Measurements from ENCODE around the gene TMEM219.
"Not testable (repeated sequence)": the region's sequence is repeated elsewhere in the genome, so short reads cannot be mapped to it uniquely, and the experiment has no call there.

TMEM219 gene

GRCh38 chr16:29961479-29962343 is at the start of gene TMEM219:
Gene TMEM219 (plus strand): TSS chr16:29962079. CDS start chr16:29963144, 1,065 bp downstream.
- DNase-seq, result peak; percentile 75

- DNase-seq, result no peak
Observed at GRCh38 chr16:29912087-29912486, 49.8 kb upstream of the TMEM219 start.

GRCh38 chr16:29913514-29913913 is 48.4 kb upstream of the TMEM219 start:
- DNase-seq, result no peak

DNA sequence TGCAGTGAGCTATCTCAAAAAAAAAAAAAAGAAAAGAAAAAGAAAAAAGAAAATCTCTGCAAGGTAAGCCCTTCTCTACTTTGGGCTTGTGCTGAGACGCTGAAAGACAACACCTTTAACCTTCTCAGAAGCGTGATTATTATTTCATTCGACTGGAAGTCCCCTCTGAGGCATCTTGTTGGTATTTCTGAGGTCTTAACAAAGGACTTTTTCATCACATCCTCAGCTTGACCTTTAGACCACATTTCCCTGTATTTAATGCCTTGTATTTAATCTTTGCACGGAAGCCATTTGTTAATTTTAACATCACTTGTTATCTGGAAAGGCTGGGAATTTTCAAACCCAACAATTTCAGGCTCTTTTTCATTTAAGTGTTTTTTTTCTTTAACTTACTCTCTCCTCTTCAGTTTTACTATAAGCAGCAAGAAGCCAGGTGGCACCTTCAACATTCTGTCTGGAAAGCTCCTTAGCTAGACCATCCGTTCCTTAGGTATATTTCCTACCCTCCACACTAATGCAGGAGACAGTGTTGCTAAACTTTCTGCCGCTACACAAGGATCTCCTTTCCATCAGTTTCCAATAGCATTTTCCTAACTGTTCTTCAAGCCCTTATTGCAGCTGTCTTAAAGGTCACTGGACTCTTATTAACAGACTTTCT is 46.2 kb upstream of the TMEM219 start:
- no peak for DNase-seq

- DNase-seq, result no peak
Observed at GRCh38 chr16:29916979-29917378, 44.9 kb upstream of the TMEM219 start.

DNA sequence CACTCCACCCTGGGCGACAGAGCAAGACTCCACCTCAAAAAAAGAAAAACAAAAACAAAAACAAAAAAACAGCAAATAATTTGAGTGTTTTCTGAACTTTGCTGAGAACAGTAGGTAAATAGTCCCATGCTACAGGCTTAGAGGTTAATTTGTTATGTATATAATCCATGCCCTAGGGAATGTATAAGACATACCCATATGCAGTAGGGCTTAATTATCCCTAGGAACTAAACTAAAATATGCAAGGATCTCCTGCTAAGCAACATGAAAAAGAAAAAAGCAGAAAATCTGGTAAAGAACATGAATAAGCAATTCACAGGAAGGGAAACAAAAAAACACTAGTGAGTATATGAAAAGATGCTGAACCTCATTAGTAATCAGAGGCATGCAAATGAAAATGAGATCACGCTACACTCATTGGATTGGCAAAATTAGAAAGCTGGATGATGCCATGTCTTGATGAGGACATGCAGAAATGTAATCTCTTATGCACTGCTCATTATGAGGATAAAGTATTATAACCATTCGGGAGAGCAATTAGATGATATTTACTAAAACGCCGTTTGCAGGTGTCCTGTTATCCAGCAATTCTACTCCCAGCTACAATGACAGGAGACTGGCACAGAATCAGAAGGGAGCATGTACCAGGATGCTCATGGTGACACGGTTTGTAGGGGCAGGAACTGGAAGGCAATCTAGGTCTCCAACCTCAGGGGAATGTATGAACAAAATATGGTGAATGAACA is 41.4 kb upstream of the TMEM219 start:
- no peak for DNase-seq

DNA sequence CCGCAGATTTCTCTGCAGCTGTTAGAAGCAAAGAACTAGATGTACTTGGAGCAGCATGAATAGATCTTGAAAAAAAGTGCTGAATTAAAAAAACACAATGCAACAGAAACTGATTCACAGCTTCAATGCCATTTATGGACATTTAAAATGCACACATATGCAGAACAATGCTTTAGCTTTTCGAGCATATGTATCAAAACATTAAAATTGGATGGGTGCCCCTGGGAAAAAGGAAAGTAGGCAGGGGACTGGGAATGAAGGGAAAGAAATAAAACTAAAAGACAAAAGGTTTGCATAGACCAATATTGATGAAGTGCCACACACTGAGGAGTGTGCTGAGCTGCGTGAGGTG is 40.9 kb upstream of the TMEM219 start:
- DNase-seq, result no peak

- DNase-seq, result no peak
Observed at GRCh38 chr16:29922326-29922725, 39.6 kb upstream of the TMEM219 start.

GRCh38 chr16:29922986-29923501 is 38.8 kb upstream of the TMEM219 start:
- DNase-seq, result no peak

DNA sequence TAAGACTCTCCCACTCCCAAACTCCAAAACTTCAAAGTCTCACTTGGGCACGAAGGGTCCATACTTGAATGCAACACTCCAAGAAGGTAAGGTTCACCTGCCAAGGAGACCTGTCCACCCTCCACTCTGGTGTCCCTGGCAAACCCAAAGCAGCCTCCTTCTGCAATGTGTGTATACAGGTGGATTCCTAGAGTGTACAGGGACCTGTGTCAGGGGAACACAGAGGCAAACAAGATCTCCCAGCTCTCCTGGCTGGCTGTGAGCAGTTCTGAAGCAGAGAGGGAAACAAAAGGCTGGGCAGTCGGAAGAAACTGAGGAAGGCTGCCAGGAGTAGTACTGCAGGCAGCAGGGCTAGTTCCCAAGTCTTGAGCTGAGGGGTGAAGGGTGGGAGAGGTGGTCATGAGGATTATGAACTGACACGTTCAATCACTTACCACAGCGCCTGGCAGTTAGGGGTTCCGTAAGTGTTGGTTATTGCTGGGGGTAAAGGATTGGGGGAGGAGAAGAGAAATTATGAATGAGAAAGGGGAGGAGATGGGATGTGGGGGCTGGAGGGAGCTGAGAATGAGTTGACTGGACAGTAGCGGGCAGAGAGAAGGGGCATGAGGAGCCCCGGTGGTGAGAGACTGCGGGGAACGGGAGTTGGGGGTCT is 36.6 kb upstream of the TMEM219 start:
- no peak for DNase-seq

DNA sequence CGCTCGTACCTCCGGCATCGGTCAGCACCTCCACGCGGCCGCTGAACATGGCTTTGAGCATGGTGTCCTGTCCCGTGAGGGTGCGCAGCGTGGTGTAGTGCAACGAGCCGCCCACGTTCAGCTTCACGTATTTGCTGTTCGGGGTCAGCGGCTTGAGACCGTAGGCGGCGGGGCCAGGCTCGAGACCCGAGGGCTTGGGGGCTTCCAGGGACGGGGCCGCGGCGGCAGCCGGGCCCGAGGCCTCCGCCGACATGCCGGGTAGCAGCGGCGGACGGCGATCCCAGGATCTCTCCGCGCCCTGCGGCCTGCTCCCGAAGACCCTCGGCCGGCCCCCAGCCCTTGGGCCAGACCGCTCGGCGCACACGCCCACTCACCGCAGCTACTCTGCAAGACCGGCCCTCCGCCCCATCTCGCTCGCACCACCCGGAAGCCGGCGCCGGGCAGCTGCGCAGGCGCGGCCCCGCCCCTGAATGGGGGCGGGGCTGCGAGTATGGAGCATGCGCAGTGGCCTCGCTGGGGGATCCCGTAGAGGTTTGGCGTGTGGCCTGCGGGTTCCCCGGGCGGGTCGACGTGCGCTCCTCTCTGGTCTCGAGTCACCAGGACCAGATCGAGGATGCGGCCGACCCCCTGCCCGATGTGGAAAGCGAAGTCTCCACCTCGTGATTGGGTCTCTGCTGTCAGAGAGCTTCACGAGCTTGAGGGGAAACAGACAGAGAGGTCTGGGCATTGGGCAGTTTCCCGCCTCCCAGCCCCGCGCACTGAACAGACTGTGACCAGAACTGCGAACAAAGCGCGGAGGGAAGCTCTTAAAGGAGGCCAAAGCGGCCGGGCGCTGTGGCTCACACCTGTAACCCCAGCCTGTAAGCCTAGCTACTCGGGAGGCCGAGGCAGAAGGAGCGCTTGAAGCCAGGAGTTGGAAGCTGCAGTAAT is 35.8 kb upstream of the TMEM219 start, which contains the start of gene KCTD13:
KCTD13 (minus strand) TSS at position 446 of the 930 bp plus-strand sequence; CDS start at position 253, 193 bp downstream.
- DNase-seq, result peak; percentile 73

GRCh38 chr16:29926711-29927052 is 35.2 kb upstream of the TMEM219 start:
- DNase-seq, result no peak

DNA sequence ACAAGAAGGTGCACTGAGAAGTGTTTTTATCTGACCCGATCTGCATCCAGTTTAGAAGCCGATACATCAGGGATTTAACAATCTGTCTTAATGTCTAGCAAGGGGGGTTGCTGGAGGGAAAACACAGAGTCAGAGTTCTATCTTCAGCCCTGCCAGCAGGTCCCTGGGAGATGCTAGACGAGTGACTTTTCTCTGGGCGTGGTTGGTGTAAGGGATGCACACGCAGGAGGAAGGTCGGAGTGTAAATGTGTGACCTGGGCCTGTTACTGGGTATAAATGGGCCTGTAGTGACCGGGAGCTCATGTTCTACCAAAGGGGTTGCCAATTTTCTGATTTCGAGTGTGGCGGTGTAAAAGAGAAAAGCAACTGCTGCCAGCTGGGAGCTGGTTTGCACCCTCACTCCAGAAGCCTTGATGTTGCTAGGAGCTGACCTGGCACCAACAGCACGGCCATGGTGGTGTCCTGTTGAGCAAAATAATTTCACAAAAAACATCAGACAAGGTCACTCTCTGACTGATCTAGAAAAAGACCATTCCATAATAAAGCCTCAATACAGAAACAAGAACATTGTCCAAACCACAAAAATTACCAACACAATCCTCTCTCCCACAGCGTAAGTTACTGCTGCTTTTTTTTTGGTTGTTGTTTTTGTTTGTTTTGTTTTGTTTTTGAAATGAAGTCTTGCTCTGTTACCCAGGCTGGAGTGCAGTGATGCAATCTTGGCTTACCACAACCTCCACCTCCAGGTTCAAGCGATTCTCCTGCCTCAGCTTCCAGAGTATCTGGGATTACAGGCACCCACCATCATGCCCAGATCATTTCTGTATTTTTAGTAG is 34.6 kb upstream of the TMEM219 start:
- DNase-seq, result no peak

GRCh38 chr16:29931750-29932149 is 30.1 kb upstream of the TMEM219 start:
- DNase-seq, result not testable (repeated sequence)

DNA sequence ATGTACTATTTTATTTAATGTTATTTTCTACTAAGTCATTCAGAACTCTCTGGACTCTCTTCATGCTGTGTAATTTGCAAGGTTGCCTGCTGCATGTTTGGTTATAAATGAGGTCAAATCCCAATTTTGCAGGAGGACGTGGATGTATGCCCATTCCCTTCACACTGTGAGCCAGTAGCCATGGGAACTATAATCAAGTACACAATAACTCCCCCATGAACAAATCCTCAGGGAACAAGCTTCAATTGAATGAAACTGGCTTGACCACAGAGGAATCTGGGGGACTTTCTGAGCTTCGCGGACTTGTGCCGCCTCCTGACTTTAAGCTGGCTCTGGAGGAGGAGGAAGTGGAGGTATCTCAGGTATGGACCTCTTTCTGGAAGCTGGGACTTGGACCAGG is 21.2 kb upstream of the TMEM219 start:
- no peak for DNase-seq

DNA sequence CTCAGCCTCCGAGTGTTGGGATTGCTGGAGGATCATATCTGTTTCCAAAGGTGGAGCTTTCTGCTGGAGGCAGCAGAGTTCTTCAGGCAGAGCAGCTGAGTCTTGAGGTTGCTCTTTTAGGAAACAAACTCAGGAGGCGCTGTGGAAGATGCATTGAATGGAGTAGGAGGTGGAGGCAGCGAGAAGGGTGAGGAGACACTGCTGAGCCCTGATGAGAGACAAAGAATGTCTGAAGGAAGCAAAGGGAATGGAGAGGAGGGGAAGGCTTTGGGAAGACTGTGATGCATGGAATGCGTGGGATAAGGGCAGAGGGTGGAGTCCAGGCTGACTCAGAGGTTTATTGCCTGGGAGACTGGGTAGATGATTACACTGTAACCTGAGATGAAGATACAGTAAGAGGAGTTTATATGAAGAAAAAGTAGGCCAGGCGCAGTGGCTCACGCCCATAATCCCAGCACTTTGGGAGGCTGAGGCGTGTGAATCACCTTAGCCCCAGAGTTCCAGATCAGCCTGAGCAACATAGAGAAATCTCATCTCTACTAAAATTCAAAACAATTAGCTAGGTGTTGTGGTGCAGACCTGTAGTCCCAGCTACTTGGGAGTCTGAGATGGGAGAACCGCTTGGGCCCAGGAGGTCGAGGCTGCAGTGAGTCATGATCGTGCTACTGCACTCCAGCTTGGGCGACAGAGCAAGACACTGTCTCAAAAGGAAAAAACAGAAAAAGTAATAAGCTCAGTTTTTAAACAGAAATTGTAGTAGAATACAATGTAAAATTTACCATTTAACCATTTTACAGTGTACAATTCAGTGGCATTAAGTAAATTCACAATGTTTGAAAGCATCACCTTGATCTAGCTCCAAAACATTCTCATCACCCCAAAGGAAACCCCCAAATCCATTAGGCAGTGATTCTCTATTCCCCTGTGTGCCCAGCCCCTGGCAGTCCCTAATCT is 17.8 kb upstream of the TMEM219 start:
- DNase-seq, result peak; percentile 24

DNA sequence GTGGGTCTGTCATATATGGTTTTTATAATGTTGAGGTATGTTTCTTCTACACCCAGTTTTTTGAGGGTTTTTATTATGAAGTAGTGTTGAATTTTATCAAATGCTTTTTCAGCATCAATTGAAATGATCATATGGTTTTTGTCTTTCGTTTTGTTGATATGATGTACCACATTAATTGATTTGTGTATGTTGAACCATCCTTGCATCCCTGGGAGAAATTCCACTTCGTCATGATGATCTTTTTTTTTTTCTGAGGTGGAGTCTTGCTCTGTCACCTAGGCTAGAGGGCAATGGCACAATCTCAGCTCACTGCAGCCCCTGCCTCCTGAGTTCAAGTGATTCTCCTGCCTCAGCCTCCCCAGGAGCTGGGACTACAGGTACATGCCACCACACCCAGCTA is 14.0 kb upstream of the TMEM219 start:
- DNase-seq, result no peak

GRCh38 chr16:29950806-29951461 is 10.9 kb upstream of the TMEM219 start:
- DNase-seq, result no peak

Measured in NCI-H748 treated with DMSO at 0.1 percent for 48 hours (cell line).